HG03571 (cell line): ENCODE results near the gene PODXL2.
"Not testable (repeated sequence)": the region's sequence is repeated elsewhere in the genome, so short reads cannot be mapped to it uniquely, and the experiment has no call there.

Source experiments
- ATAC-seq: cut with Tn5 transposase; IDR thresholded peaks from one replicate; pipeline ENCODE4 v1.9.1; 2021; ENCODE audit not compliant: unreplicated experiment

The PODXL2 gene

DNA sequence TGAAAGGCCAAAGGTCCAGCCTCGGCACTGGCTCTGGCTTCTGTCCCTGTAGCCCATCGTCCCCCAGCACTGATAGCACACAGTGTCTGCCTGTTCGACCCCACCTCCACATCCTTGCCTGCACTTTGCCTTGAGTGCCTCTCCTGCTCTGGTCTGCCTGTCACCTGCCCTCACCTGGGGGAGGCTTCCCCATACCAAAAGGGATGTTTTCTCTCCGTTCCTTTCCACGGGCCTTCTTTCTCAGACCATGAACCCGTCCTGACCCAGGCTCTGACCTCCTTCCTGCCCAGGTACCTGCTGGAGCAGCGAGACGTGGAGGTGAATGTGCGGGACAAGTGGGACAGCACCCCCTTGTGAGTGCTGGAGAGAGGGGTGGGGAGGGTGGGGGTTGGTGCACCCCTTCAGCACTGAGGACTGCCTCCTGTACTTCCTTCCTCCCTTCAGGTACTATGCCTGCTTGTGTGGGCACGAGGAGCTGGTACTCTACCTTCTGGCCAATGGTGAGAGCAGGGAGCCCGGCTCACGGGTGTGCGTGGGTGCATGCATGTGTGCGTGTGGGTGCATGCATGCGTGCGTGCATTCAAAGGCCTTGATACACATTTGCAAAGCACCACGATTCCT is 45.2 kb downstream of the PODXL2 start:
- ATAC-seq, result no peak

DNA sequence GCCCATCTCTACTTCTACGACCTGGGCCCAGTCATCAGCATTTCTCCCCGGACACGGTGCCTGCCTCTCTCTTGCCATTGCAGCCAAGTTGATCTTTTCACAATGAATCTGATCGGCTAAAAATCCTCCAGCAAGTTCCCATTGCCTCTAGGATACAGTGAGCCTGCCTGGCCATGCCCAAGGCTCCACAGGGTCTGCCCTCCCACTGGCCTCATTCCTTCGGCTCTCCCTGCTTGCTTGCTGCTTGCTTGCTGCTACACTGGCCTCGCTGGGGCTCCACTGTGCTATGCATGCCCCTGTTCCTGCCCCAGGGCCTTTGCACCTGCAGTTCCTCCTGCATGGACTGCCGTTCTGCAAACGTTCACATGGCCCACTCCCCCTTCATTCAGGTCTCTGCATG is 45.8 kb downstream of the PODXL2 start:
- ATAC-seq, result no peak

DNA sequence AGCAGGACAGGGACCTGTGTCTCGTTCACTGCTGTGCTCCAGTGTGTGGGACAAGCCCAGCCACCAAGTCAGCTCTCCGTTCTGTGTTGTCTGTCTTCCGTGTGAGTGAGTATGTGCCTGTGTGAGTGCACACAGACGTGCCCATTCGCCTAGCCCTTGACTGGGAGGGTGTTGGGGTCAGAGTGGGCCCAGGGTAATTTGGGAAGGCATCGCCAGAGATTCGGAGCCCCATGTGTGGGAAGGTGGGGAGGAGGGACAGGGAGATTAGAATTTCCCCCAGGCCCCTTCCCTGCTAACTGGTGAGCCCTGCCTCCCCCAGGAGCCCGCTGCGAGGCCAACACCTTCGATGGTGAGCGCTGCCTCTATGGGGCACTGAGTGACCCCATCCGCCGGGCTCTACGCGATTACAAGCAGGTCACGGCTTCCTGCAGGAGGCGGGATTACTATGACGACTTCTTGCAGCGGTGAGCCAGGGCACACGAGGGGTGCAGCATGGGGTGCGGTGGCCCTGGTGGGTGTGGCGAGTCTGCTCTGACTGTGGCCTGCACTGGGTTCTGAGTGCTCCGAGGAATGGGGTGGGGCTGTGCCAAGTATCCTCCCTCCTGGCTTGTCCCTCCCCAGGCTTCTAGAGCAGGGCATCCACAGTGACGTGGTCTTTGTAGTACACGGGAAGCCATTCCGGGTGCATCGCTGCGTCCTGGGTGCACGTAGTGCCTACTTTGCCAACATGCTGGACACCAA is 46.8 kb downstream of the PODXL2 start:
- ATAC-seq, result no peak

DNA sequence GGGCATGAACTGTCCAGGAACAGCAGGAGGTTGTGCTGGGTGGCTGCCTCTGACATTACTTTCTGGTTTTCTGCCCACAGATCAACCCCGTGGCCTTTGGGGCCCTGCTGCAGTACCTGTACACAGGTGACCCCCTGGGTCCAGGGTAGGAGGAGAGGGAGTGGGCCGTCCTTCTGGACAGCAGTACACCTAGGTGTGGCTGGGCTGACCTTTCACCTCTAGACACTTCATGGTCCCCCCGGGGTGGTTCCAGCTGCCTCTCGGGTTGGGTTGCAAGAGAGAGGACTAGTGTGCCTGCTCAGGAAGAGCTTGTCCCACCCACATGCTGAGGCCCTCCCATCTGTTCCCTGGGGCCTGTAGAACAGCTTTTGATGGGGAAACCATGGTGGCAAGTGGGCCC is 47.5 kb downstream of the PODXL2 start:
- ATAC-seq, result no peak

DNA sequence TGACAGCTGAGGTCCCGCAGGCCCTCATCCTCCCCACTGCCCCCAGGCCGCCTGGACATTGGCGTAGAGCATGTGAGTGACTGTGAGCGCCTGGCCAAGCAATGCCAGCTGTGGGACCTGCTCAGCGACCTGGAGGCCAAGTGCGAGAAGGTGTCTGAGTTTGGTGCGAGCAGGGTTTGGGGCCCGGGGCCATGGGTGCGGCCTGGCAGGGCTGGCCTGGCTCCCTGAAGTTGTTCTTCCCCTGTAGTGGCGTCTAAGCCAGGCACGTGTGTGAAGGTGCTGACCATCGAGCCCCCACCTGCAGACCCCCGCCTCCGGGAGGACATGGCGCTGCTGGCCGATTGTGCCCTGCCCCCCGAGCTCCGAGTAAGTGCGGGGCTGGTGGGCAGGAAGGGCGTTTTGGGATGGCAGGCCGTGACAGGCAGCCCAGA is 48.0 kb downstream of the PODXL2 start:
- ATAC-seq, result no peak

DNA sequence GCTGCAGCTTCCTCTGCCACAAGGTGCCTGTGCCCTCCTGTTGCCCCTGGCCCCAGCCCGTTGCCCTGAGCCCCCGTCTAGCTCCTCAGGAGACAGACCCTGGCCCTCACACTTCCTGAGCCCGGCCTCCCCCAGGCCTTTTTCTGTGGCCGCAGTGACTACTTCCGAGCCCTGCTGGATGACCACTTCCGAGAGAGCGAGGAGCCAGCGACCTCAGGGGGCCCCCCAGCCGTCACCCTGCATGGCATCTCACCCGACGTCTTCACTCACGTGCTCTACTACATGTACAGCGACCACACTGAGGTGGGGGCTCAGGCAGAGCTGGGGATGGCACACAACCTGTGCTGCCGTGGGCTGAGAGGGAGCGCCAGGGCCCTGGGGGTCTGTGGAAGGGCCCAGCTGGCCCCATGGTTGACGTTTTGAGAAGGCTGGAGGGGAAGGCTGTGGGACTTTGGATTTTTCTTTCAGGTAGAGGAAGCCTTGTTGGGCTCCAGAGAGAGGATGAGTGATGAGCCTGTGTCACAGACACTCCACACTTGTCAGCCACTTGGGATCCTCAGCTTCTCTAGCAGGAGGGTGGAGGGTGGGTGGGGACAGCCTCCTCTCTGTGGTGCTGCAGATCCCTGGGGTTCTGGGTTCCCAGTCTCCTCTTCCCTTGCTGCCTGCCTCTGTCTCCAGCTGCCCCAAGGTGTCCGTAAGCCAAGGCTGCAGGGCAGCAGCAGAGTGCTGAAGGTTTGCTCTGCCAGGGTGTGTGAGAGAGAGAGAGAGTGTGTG is 48.7 kb downstream of the PODXL2 start:
- no peak for ATAC-seq

DNA sequence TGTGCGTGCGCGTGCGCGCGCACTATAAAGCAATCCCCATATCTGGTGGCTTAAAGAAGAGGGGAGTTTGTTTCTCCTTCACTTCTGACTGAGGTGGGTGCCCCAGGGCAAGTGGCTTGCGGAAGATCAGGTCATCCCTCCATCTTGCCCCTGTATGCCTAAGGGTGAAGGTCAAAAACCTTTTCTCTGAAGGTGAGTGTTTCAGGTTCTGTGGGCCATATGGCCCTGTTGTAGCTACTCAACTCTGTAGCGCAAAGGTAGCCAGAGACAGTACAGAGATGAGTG is 49.3 kb downstream of the PODXL2 start:
- no peak for ATAC-seq

DNA sequence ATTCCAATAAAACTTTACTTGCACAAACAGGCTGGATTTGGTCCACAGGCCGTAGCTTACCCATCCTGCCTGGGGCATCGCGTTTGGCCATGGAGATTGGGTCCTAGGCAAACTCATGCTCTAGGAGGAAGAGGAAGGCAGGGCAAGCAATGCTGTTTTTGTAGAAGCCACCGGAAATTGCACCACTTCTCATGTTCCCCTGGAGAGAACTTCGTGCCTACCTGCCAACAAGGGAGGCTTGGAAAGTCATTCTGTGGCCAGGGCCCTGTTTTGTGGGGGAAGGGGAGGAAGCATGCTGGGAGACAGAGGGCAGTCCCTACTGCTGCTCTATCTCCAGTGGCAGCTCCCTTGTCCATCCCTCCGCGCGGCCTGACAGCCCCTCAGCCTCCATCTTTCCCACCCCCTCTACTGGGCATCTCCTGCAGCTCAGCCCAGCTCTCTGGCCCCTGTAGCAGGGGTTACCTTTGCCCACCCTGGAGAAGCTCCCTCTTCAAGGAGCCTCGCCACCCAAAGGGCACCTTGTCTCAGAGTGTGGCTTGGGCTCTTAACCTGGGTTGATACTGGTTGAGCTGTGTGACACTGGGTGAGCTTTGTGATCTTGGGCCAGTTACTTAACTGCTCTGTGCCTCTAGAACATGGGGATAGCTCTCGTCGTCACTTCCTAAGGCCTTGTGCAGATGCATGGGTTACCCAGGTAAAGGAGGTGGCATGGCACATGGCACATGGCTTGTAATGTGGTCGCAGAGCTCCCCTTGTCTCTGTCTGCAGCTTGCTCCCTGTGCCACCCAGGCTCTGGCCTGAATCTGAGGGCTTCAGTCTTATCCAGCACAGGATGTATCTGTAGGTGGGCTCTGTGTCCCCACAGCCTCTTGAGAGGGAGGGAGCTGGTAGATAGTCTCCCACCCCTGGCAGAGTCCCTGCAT is 49.9 kb downstream of the PODXL2 start:
- no peak for ATAC-seq

DNA sequence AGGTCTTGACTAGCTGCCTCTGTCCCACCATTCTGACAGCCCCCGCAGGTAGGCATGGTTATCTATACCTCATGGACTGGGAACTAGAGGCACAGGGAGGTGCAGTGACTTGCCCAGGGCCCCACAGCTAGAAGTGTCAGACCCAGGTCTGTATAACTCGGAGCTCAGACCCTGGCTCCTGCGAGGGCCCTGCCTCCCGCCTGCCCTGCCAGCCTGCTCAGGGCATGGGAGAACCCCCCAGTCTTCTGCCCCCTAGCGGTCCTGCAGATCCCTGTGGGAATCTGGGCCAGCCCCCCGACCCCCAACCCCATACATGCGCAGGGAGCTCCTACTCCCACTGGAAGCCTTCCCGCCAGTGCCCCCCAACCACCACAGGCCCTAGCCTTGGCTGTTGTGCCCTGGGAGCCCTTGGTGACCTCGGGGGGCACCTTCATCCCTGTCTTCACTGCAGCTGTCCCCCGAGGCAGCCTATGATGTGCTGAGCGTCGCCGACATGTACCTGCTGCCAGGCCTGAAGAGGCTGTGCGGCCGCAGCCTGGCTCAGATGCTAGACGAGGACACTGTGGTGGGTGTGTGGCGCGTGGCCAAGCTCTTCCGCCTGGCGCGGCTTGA is 50.7 kb downstream of the PODXL2 start:
- no peak for ATAC-seq

DNA sequence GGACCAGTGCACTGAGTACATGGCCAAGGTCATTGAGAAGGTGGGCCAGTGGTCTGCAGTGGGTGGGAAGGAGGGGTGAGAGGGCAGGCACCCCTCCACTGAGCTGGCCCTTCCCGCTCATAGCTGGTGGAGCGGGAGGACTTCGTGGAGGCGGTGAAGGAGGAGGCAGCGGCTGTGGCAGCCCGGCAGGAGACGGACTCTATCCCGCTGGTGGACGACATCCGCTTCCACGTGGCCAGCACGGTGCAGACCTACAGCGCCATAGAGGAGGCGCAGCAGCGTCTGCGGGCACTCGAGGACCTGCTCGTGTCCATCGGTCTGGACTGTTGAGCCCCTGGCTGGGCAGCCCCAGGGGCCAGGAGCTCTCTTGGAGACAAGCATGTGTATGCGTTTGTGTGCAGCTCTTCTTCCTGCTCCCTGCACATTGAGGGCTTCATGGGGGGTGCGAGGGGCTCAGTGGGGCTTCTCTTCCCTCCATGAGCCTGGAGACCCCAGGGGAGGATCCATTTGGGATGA is 51.2 kb downstream of the PODXL2 start:
- ATAC-seq, result no peak

DNA sequence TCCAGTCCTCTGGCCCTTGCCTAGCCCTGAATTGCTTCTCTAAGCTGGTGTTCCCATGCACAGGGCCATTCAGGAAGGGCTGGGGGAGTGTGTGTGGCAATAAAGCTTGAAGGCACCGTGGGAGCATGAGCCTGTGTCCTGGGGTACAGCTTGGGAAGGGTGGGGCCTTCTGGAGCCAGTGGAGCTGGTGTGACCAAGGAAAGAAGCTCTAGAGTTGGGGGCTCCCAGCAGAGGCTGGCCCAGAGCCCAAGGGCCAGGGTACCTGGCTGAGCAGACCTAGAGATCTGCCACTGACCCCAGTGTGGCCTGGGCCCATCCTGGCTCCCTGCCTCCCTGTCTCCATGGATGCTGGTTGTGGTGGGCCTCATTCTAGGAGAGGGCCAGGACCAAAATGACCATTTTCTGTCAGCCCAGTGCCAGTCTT is 51.8 kb downstream of the PODXL2 start:
- ATAC-seq, result no peak

DNA sequence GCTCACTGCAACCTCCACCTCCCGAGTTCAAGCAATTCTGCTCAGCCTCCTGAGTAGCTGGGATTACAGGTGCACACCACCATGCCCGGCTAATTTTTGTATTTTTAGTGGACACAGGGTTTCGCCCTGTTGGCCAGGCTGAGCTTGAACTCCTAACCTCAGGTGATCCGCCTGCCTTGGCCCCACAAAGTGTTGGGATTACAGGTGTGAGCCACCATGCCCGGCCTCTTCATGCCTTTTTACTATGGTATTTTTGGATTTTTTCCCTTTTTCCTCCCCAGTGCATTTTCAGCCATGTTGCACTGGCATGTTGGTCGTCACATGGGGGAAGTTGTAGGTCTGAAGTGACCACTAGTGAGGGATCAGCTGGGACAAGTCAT is 53.2 kb downstream of the PODXL2 start:
- not testable (repeated sequence) for ATAC-seq

DNA sequence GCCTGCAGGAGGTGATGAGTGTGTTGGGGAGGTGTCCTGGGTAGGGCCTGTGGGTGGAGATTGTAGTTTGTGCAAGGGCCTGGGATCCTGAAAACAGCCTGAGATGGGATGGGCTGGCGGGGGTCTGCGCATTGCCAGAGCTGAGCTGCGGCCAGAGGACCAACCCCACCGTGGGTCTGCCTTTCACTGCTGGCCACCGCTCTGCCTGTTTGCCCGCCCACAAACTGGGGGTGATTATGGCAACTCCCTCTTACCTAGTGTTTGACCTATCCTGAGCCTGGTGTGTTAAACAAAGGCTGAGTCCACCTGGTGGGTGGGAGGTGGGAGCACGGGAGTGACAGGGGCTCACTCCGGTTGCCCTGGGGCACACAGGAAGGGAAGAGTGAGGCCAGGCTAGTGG is 53.6 kb downstream of the PODXL2 start:
- no peak for ATAC-seq

DNA sequence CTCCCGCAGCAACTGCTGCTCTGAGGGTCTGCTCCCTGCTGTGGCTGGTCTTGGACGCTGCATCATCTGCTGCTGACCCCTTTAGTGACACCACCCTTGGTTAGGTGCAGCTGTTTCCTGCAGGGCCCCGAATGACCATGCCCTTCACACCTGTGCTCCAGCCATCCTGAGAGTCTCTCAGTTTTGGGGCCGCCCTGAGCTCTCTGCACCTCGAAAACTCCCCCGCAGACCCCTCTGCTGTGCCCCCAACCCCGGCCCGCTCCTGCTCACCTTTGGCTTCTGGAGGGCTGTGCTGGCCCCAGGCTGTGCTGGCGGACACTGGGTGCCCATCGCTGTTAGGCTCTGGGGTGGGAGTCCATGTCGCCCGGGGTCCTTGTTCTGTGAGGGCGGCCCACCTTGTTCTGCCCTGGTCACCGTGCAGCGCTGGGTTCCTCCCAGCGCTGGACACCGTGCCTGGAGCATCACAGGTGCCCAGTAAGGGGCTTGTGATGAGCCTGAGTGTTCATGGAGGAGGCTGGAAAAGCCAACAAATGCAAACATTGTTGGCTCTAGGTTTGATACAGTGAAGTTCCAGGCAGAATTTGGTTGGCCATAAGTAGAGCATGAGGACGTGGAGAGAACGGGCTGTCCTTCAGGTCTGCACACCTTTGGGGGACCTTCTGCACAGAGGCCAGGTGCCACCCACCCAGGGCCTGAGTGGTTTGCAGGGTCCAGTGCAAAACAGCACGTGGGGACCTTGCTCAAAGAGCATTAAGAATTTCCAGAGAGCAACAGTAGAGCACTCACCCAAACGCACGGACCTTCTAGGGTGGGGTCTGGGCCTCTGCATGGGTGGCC is 56.1 kb downstream of the PODXL2 start:
- ATAC-seq, result no peak

DNA sequence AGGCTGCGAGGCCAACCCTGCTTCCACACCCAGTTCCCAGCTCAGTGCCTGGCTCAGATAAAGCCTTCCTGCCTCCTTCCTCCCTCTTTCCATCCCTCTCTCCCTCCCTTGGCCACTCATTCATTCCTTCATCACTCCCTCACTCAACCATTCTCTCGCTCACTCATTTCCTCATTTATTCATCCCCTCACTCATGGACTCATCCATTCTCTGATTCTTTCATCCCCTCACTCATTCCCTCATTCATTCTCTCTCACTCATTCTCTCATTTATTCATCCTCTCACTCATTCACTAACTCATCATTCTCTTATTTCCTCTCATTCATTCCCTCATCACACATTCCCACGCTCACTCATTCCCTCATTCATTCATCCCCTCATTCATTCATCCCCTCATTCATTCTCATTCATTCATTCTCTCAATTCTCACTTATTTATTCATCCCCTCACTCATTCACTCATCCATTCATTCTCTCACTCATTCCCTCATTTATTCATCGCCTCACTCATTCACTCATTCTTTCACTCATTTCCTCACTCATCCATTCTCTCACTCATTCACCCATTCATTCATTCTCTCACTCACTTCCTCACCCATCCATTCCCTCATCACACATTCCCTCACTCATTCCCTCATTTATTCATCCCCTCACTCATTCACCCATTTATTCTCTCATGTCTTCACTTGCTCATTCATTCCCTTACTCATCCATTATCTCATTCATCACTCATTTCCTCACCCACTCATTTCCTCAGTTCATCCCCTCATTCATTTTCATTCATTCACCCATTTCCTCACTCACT is 56.9 kb downstream of the PODXL2 start:
- no peak for ATAC-seq

DNA sequence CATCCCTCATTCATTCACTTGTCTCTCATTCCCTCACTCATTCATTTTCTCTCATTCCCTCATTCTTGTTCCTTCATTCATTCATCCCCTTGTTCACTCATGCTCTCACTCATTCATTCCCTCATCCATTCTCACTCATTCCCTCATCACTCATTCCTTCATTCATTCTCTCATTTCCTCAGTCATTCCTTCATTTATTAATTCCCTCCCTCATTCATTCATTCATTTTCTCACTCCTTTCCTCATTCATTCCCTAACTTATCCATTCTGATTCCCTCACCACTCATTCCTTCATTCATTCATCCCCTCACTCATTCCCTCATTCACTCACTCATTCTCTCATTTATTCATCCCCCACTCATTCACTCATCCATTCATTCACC is 57.5 kb downstream of the PODXL2 start:
- ATAC-seq, result no peak

DNA sequence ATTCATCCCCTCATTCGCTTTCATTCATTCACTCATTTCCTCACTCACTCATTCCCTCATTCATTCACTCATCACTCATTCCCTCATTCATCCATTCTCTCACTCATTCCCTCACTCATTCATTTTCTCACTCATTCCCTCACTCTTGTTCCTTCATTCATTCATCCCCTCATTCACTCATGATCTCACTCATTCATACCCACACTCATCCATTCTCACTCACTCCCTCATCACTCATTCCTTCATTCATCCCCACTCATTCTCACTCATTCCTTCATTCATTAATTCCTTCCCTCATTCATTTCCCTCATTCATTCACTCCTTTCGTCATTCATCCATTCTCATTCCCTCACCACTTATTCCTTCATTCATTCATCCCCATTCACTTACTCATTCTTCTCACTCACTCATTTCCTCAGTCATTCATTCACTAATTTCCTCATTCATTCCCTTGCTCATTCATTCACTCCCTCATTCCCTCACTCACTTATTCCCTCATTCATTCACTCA is 58.3 kb downstream of the PODXL2 start:
- ATAC-seq, result no peak

DNA sequence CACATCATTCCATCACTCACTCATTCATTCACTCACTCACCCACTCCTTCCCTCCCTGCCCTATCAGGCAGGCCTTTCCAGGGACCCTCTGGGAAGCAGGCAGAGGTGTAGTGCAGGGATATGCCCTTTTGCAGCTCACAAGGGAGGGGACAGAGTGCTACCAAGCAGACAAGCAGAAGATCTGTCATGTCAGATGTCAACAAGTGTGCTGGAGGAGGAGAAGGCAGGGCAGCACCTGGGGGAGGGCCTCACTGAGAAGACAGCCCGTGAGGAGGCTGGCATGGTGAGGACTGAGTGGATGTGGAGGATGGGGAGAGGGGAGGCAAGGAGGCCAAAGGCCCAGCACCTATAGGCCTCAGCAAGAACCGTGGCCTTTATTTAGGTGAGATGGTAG is 59.0 kb downstream of the PODXL2 start:
- ATAC-seq, result no peak
